ENCODE data around the gene NAALADL1.

NAALADL1 gene

DNA sequence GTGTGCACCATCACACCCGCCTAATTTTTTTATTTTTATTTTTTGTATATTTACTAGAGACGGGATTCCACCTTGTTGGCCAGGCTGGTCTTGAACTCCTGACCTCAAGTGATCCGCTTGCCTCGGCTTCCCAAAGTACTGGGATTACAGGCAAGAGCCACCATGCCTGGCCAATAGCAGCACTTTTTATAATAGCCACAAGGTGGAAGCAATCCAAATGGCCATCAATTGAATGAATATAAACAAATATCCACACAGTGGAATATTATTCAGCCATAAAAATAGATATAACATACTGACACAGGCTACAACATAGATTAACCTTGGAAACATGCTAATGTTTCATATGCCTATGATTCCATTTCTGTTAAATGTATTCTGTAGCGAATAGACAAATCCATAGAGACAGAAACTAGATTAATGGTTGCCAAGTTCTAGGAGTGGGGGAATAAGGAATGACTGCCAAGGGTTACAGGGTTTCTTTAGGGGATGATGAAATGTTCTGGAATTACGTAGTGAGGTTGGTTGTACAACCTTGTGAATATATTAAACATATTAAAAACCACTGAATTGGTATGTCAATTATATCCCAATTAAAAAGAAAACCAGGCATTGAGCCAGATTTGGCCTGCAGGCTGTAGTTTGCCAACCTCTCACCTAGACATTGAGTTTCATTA, 42.5 kb upstream of the NAALADL1 start:
- no peak for DNase-seq
- Histone ChIP-seq H3K4me3 (ENCODE audit: control insufficient read depth in 1 of 7, extremely low read depth in 1 of 7, insufficient read depth in 4 of 7, low read depth in 2 of 7, low read length in 6 of 7) (no peak overlapping the region), H3K36me3 (ENCODE audit: control insufficient read depth in 4 of 4, insufficient read depth in 4 of 4, low read length in 3 of 4) (peaks cover under 1 to 42% (median 22%) of the 10 kb centered on the region in 4 experiments), H3K4me1 (ENCODE audit: control extremely low read depth in 1 of 4, control insufficient read depth in 4 of 4, insufficient read depth in 4 of 4, low read length in 3 of 4) (peaks cover 4 to 11% (median 7%) of the 10 kb centered on the region in 4 experiments), H3K9me3 (ENCODE audit: control extremely low read depth in 1 of 5, control insufficient read depth in 4 of 5, insufficient read depth in 2 of 5, low read depth in 1 of 5, low read length in 4 of 5) (no peaks in the 10 kb centered on the region), H3K27me3 (replicated peaks in 2 of 5; ENCODE audit: control insufficient read depth in 4 of 5, insufficient read depth in 5 of 5, low read length in 4 of 5) (no peaks in the 10 kb centered on the region), H3K27ac (ENCODE audit: insufficient read depth in 1 of 2, low read depth in 1 of 2, low read length in 2 of 2, poor library complexity in 1 of 2, severe bottlenecking in 2 of 2) (peak overlapping the region in 1 of 2 experiments; percentile 41)
- 100% methylated on average over 3 of the region's 6 CpGs for WGBS (ENCODE audit: insufficient coverage)
- ChIA-PET POLR2A (interaction anchor here (2.0 kb wide), 1 partner anchor 10 kb away, joined by 5 read pairs; no protein-coding TSS in a partner anchor), CTCF (interaction anchor here (1.3 to 4.9 kb wide), 4 partner anchors 11 to 97 kb away, joined by 4 to 56 read pairs (median 17); partner anchors contain the start of gene TM7SF2)

DNA sequence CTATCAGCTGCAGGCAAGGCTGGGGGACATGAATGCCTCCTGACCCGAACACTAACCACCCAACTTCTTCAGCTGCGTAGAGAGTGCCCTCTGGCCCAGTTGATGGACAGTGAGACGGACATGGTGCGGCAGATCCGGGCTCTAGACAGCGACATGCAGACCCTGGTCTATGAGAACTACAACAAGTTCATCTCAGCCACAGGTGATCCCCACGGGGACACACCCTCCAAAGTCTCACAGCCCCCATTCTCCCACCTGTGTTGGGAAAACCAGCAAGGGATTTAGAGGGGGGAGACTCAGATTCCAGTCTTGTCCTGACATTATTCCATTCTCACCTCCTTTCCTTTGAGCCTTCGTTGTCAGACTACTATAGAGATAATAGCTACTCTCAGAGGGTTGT, 38.6 kb upstream of the NAALADL1 start:
- Histone ChIP-seq H3K4me3 (ENCODE audit: control insufficient read depth in 1 of 7, extremely low read depth in 1 of 7, insufficient read depth in 4 of 7, low read depth in 2 of 7, low read length in 6 of 7) (peak overlapping the region in 6 of 7 experiments; percentile 62 to 91 (median 80)), H3K4me1 (ENCODE audit: control extremely low read depth in 1 of 4, control insufficient read depth in 4 of 4, insufficient read depth in 4 of 4, low read length in 3 of 4) (peaks cover 4 to 15% (median 9%) of the 10 kb centered on the region in 4 experiments), H3K27ac (ENCODE audit: insufficient read depth in 1 of 2, low read depth in 1 of 2, low read length in 2 of 2, poor library complexity in 1 of 2, severe bottlenecking in 2 of 2) (peak overlapping the region; percentile 68 to 86), H3K9me3 (ENCODE audit: control extremely low read depth in 1 of 5, control insufficient read depth in 4 of 5, insufficient read depth in 2 of 5, low read depth in 1 of 5, low read length in 4 of 5) (no peaks in the 10 kb centered on the region), H3K36me3 (ENCODE audit: control insufficient read depth in 4 of 4, insufficient read depth in 4 of 4, low read length in 3 of 4) (peaks cover 0 to 15% (median 10%) of the 10 kb centered on the region in 4 experiments), H3K27me3 (replicated peaks in 2 of 5; ENCODE audit: control insufficient read depth in 4 of 5, insufficient read depth in 5 of 5, low read length in 4 of 5) (no peaks in the 10 kb centered on the region)
- ChIA-PET CTCF (interaction anchor here (0.8 to 4.9 kb wide), 7 partner anchors 9 to 248 kb away, joined by 3 to 56 read pairs (median 4); partner anchors contain the start of genes ARL2 and TM7SF2), POLR2A (interaction anchor here (1.2 to 1.6 kb wide), 3 partner anchors 14 to 84 kb away, joined by 3 to 5 read pairs (median 5); partner anchors contain the start of gene TM7SF2)
- WGBS (ENCODE audit: insufficient coverage) = 66% methylated on average over 5 of the region's 8 CpGs
- no peak for DNase-seq

GRCh38 chr11:65095974-65096806, 37.8 kb upstream of the NAALADL1 start, which contains the start of gene VPS51:
Gene VPS51, plus strand, starts transcription at chr11:65096214. Its CDS starts 37 bp downstream, at chr11:65096251.
- POLR2A ChIA-PET = interaction anchor here (1.2 to 2.0 kb wide), 4 partner anchors 10 to 85 kb away, joined by 3 to 5 read pairs (median 5); partner anchors contain the start of gene TM7SF2
- Histone ChIP-seq H3K27me3 (replicated peaks in 2 of 5; ENCODE audit: control insufficient read depth in 4 of 5, insufficient read depth in 5 of 5, low read length in 4 of 5) (no peaks in the 10 kb centered on the region), H3K4me1 (ENCODE audit: control extremely low read depth in 1 of 4, control insufficient read depth in 4 of 4, insufficient read depth in 4 of 4, low read length in 3 of 4) (peaks cover 4 to 15% (median 9%) of the 10 kb centered on the region in 4 experiments), H3K9me3 (ENCODE audit: control extremely low read depth in 1 of 5, control insufficient read depth in 4 of 5, insufficient read depth in 2 of 5, low read depth in 1 of 5, low read length in 4 of 5) (no peaks in the 10 kb centered on the region), H3K4me3 (ENCODE audit: control insufficient read depth in 1 of 7, extremely low read depth in 1 of 7, insufficient read depth in 4 of 7, low read depth in 2 of 7, low read length in 6 of 7) (peak within 1 kb of the TSS; percentile 47 to 91 (median 78)), H3K36me3 (ENCODE audit: control insufficient read depth in 4 of 4, insufficient read depth in 4 of 4, low read length in 3 of 4) (peaks cover 0 to 13% (median 9%) of the 10 kb centered on the region in 4 experiments), H3K27ac (ENCODE audit: insufficient read depth in 1 of 2, low read depth in 1 of 2, low read length in 2 of 2, poor library complexity in 1 of 2, severe bottlenecking in 2 of 2) (peak within 1 kb of the TSS; percentile 68 to 86)
- DNase-seq = peak; percentile 94 to 96 (median 96)
- CTCF ChIA-PET = interaction anchor here (0.6 to 4.9 kb wide), 7 partner anchors 9 to 789 kb away, joined by 3 to 56 read pairs (median 3); partner anchors contain the start of gene TM7SF2
- 0% methylated on average over 35 of the region's 52 CpGs for WGBS (ENCODE audit: insufficient coverage)

DNA sequence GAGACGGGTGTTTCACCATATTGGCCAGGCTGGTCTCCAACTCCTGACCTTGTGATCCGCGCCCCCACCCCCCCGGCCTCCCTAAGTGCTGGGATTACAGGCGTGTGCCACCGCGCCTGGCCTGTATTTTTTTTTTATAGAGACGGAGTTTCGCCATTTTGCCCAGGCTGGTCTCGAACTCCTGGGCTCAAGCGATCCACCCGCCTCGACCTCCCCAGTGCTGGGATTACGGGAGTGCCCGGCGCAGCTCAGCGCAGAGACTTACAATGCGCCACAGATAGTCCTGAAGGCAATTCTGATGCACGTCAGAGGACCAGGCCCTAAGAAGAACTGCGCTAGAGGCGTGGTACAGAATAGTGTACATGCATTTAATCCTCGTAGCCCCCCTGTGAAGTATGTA, 37.1 kb upstream of the NAALADL1 start:
- Histone ChIP-seq H3K4me3 (ENCODE audit: control insufficient read depth in 1 of 7, extremely low read depth in 1 of 7, insufficient read depth in 4 of 7, low read depth in 2 of 7, low read length in 6 of 7) (peak overlapping the region in 4 of 7 experiments; percentile 77 to 91 (median 82)), H3K4me1 (ENCODE audit: control extremely low read depth in 1 of 4, control insufficient read depth in 4 of 4, insufficient read depth in 4 of 4, low read length in 3 of 4) (peaks cover 4 to 15% (median 9%) of the 10 kb centered on the region in 4 experiments), H3K36me3 (ENCODE audit: control insufficient read depth in 4 of 4, insufficient read depth in 4 of 4, low read length in 3 of 4) (peaks cover 0 to 13% (median 9%) of the 10 kb centered on the region in 4 experiments), H3K9me3 (ENCODE audit: control extremely low read depth in 1 of 5, control insufficient read depth in 4 of 5, insufficient read depth in 2 of 5, low read depth in 1 of 5, low read length in 4 of 5) (no peaks in the 10 kb centered on the region), H3K27ac (ENCODE audit: insufficient read depth in 1 of 2, low read depth in 1 of 2, low read length in 2 of 2, poor library complexity in 1 of 2, severe bottlenecking in 2 of 2) (peak overlapping the region; percentile 68 to 86), H3K27me3 (replicated peaks in 2 of 5; ENCODE audit: control insufficient read depth in 4 of 5, insufficient read depth in 5 of 5, low read length in 4 of 5) (no peaks in the 10 kb centered on the region)
- 85% methylated on average over 21 of the region's 22 CpGs for WGBS (ENCODE audit: insufficient coverage)
- DNase-seq = no peak
- POLR2A ChIA-PET = interaction anchor here (1.4 to 2.0 kb wide), 3 partner anchors 9 to 86 kb away, joined by 5 read pairs; partner anchors contain the start of gene TM7SF2
- CTCF ChIA-PET = interaction anchor here (0.6 to 4.9 kb wide), 4 partner anchors 10 to 789 kb away, joined by 3 to 56 read pairs (median 4); partner anchors contain the start of genes CDCA5, TM7SF2 and ZFPL1

DNA sequence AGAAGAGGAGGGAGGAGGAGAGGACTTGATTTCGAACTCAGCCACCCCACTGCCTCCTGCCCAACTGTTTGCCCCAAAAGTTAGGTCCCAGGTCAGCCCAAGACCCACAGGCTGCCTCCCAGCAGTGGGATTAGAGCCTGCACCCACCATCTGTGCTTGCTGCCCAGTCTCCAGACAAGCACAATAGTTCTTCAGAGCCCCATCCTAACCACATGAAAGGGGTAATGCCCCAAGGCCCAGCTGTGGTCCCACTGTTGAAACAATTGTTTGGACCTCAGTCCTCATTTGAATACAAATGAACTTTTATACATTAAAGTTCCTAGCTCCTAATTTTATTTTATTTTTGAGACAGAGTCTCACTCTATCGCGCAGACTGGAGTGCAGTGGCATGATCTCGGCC, 32.3 kb upstream of the NAALADL1 start:
- Histone ChIP-seq H3K4me1 (ENCODE audit: control extremely low read depth in 1 of 4, control insufficient read depth in 4 of 4, insufficient read depth in 4 of 4, low read length in 3 of 4) (peaks cover 0 to 2% (median under 1%) of the 10 kb centered on the region in 4 experiments), H3K36me3 (ENCODE audit: control insufficient read depth in 4 of 4, insufficient read depth in 4 of 4, low read length in 3 of 4) (peaks cover 1 to 41% (median 32%) of the 10 kb centered on the region in 4 experiments), H3K27ac (ENCODE audit: insufficient read depth in 1 of 2, low read depth in 1 of 2, low read length in 2 of 2, poor library complexity in 1 of 2, severe bottlenecking in 2 of 2) (no peak overlapping the region), H3K27me3 (replicated peaks in 2 of 5; ENCODE audit: control insufficient read depth in 4 of 5, insufficient read depth in 5 of 5, low read length in 4 of 5) (no peaks in the 10 kb centered on the region), H3K4me3 (ENCODE audit: control insufficient read depth in 1 of 7, extremely low read depth in 1 of 7, insufficient read depth in 4 of 7, low read depth in 2 of 7, low read length in 6 of 7) (no peak overlapping the region), H3K9me3 (ENCODE audit: control extremely low read depth in 1 of 5, control insufficient read depth in 4 of 5, insufficient read depth in 2 of 5, low read depth in 1 of 5, low read length in 4 of 5) (no peaks in the 10 kb centered on the region)
- POLR2A ChIA-PET = no interaction called here
- no peak for DNase-seq
- CTCF ChIA-PET = interaction anchor here (1.0 kb wide), 2 partner anchors 11 to 15 kb away, joined by 3 read pairs; no protein-coding TSS in a partner anchor
- 94% methylated on average over 3 of the region's 4 CpGs for WGBS (ENCODE audit: insufficient coverage)

DNA sequence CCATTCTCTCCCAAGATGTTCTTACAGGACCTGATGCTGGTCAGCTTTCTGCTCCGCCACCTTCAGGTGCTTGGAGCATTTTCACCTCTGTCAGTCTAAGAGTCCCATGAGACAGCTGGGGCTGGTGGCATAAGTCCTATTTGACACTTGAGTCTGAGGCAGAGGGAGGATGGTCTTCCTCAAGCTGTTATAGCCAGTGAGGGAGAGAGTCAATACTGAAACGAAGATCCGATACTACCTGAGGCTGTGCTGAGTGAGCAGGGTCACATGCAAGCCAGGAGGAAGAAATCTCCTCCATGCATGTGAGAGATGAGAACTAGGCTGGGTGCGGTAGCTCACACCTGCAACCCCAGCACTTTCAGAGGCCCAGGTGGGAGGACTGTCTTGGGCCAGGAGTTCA, 31.3 kb upstream of the NAALADL1 start:
- no peak overlapping the region for H3K4me3 ChIP-seq (ENCODE audit: control insufficient read depth in 1 of 7, extremely low read depth in 1 of 7, insufficient read depth in 4 of 7, low read depth in 2 of 7, low read length in 6 of 7)
- DNase-seq = no peak
- WGBS (ENCODE audit: insufficient coverage) = 100% methylated on average over 2 of the region's 4 CpGs
- H3K27me3 ChIP-seq (replicated peaks in 2 of 5; ENCODE audit: control insufficient read depth in 4 of 5, insufficient read depth in 5 of 5, low read length in 4 of 5) = no peaks in the 10 kb centered on the region
- H3K27ac ChIP-seq (ENCODE audit: insufficient read depth in 1 of 2, low read depth in 1 of 2, low read length in 2 of 2, poor library complexity in 1 of 2, severe bottlenecking in 2 of 2) = no peak overlapping the region
- ChIA-PET CTCF (interaction anchor here (1.0 to 1.1 kb wide), 2 partner anchors 9 to 12 kb away, joined by 3 read pairs; no protein-coding TSS in a partner anchor), POLR2A (no interaction called here)
- peaks cover 4 to 47% (median 35%) of the 10 kb centered on the region in 4 experiments for H3K36me3 ChIP-seq (ENCODE audit: control insufficient read depth in 4 of 4, insufficient read depth in 4 of 4, low read length in 3 of 4)
- peaks cover 0 to 9% (median 8%) of the 10 kb centered on the region in 4 experiments for H3K4me1 ChIP-seq (ENCODE audit: control extremely low read depth in 1 of 4, control insufficient read depth in 4 of 4, insufficient read depth in 4 of 4, low read length in 3 of 4)
- no peaks in the 10 kb centered on the region for H3K9me3 ChIP-seq (ENCODE audit: control extremely low read depth in 1 of 5, control insufficient read depth in 4 of 5, insufficient read depth in 2 of 5, low read depth in 1 of 5, low read length in 4 of 5)

Measured in common myeloid progenitor, CD34-positive (primary cell).